Inflammatory macrophage (primary cell): ENCODE measurements around the gene SHLD1.

Experiments
- DNase-seq, 2 donors: peaks; one replicate each; pipeline ENCODE4 v3.0.0-alpha.2; 2020 to 2022

Gene SHLD1

DNA sequence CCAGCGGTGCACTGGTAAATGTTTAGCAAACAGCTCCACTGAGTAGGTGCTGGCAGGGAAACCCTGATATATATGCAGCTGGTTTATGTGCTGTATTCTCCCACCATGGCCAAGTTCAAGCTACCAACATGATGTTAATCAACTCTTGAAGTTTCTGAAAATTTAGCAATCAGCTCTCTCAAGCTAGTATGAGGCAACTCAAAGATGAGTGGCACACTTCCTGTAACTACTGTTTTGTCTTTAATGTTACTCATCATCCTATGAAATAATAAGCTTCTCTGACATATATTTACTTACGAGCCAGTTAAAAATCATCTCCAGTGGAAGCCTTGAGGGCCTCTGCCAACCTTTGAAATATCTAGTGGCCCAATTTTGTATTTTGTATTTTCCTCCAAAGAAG lies 145.4 kb downstream of the SHLD1 start:
- peak; percentile 48 to 83 for DNase-seq

GRCh38 chr20:5899444-5899843 lies 149.2 kb downstream of the SHLD1 start:
- no peak for DNase-seq

GRCh38 chr20:5900908-5901307 lies 150.7 kb downstream of the SHLD1 start:
- no peak for DNase-seq

DNA sequence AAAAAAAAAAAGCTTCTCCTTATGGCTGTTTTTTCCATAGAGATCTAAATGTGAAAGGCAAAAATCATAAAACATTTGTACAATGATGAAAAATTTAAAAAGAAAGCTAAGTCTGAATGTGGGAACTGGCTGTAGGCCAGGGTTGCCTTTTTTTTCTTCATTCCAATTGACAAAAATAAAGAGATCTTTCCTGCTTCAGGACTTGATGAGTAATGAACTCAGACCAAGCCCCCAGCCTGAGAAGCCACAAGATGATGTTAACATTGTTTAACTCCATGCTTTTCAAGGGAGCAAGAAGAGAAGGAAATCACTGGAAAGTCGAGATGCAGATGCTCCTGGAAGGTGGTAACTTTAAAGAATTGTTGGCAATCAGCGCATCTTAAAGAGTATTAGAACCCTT lies 158.8 kb downstream of the SHLD1 start:
- no peak for DNase-seq

DNA sequence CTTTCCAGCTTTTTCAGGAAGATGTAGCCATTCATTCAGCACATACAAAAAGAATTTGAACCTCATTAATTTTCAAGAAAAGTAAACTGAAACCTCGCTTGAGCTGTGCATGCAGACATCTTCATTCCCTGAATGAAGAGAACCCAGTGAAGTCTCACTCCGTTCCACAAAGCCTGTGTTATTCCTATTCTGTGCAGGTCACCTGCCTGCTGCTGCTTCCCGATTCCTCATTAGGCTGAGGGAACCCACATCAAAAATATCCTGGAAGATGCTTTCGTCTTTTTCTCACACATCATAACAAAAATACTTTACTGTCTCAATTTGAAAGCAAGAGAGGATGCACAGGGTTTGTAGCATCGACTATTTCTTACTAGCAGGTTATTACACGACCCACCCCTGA lies 160.0 kb downstream of the SHLD1 start:
- DNase-seq, result no peak

- DNase-seq, result no peak
Measured at GRCh38 chr20:5913166-5913565, 163.0 kb downstream of the SHLD1 start.
